Endothelial cell of umbilical vein (primary cell): ENCODE measurements around the gene SLC4A4.

ENCODE experiments used
- EZH2 ChIP-seq: IDR thresholded peaks from 2 replicates; pipeline ENCODE4 v1.6.1; 2012; ENCODE audit warnings: borderline replicate concordance, low read depth, mild to moderate bottlenecking, moderate library complexity, low read length, inconsistent platforms; ENCODE audit not compliant: severe bottlenecking
- MAX ChIP-seq: IDR thresholded peaks from 2 replicates; pipeline ENCODE4 v1.6.1; 2011; ENCODE audit not compliant: insufficient read depth, insufficient read length
- POLR2A ChIP-seq: IDR thresholded peaks from 2 replicates; pipeline ENCODE4 v1.6.1; 2012; ENCODE audit warnings: low read depth, mild to moderate bottlenecking, control low read depth, low read length
- TF ChIP-seq, protein P1 (sequence below), 2 donors: IDR thresholded peaks; 1 replicate in 1 of 2; 2 replicates in 1 of 2; pipeline ENCODE4 v1.5.1; 2011; ENCODE audit warnings: low read length in 2 of 2, mild to moderate bottlenecking in 2 of 2, moderate library complexity in 2 of 2, control low read depth in 1 of 2, inconsistent platforms in 1 of 2, low read depth in 1 of 2; ENCODE audit not compliant: insufficient read depth in 1 of 2; ENCODE audit errors: extremely low read depth in 1 of 2

GRCh38 chr4:71292228-71292627, 46.6 kb upstream of the SLC4A4 start:
- TF ChIP-seq, protein P1, sequence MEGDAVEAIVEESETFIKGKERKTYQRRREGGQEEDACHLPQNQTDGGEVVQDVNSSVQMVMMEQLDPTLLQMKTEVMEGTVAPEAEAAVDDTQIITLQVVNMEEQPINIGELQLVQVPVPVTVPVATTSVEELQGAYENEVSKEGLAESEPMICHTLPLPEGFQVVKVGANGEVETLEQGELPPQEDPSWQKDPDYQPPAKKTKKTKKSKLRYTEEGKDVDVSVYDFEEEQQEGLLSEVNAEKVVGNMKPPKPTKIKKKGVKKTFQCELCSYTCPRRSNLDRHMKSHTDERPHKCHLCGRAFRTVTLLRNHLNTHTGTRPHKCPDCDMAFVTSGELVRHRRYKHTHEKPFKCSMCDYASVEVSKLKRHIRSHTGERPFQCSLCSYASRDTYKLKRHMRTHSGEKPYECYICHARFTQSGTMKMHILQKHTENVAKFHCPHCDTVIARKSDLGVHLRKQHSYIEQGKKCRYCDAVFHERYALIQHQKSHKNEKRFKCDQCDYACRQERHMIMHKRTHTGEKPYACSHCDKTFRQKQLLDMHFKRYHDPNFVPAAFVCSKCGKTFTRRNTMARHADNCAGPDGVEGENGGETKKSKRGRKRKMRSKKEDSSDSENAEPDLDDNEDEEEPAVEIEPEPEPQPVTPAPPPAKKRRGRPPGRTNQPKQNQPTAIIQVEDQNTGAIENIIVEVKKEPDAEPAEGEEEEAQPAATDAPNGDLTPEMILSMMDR (IDR thresholded peaks at IDR 0.05; ENCODE audit: extremely low read depth in 1 of 2, insufficient read depth in 1 of 2, low read depth in 1 of 2, low read length in 2 of 2), result no peak
- TF ChIP-seq POLR2A, result no peak
- no peak for TF ChIP-seq EZH2
- no peak for TF ChIP-seq MAX
